Progenitor cell of endocrine pancreas (in vitro differentiated cells): Measurements from ENCODE around the gene EPC1. TPM values are rescaled to one million over a fixed set of nuclear protein-coding genes. Genes with fewer than 3 reads are reported as not detected.

Experiments used
- DNase-seq: peaks from one replicate; pipeline ENCODE4 v3.0.0; 2021; ENCODE audit warnings: low spot score; ENCODE audit not compliant: unreplicated experiment
- H3K27ac Mint-ChIP-seq: 2 replicates; pipeline ENCODE4 v1.8.0; 2021; ENCODE audit warnings: mild to moderate bottlenecking, moderate library complexity, mixed read lengths
- H3K27me3 Mint-ChIP-seq: 2 replicates; pipeline ENCODE4 v1.8.0; 2021; ENCODE audit warnings: mixed read lengths
- H3K36me3 Mint-ChIP-seq: 2 replicates; pipeline ENCODE4 v1.8.0; 2022; ENCODE audit warnings: mixed read lengths; ENCODE audit not compliant: insufficient read depth
- H3K4me1 Mint-ChIP-seq: 2 replicates; pipeline ENCODE4 v1.8.0; 2021; ENCODE audit warnings: low read depth, mixed read lengths
- H3K4me3 Mint-ChIP-seq: 2 replicates; pipeline ENCODE4 v1.8.0; 2021; ENCODE audit warnings: low read depth, mild to moderate bottlenecking, moderate library complexity, mixed read lengths
- H3K9me3 Mint-ChIP-seq: 2 replicates; pipeline ENCODE4 v1.8.0; 2021; ENCODE audit warnings: low read depth, mixed read lengths
- total RNA-seq: library from RNA; stranded (reverse); gene quantifications from 2 replicates; pipeline ENCODE4 v1.2.1, GENCODE V29; 2021
- TF ChIP-seq, protein P1 (sequence below): fragments of 200-600 bp; sonication (generic); IDR thresholded peaks from one replicate; pipeline ENCODE4 v1.5.0; 2021; ENCODE audit warnings: antibody characterized with exemption, mild to moderate bottlenecking; ENCODE audit not compliant: unreplicated experiment

Gene EPC1
- total RNA-seq, 1 donor from 2014 or later: 61.6 TPM

DNA sequence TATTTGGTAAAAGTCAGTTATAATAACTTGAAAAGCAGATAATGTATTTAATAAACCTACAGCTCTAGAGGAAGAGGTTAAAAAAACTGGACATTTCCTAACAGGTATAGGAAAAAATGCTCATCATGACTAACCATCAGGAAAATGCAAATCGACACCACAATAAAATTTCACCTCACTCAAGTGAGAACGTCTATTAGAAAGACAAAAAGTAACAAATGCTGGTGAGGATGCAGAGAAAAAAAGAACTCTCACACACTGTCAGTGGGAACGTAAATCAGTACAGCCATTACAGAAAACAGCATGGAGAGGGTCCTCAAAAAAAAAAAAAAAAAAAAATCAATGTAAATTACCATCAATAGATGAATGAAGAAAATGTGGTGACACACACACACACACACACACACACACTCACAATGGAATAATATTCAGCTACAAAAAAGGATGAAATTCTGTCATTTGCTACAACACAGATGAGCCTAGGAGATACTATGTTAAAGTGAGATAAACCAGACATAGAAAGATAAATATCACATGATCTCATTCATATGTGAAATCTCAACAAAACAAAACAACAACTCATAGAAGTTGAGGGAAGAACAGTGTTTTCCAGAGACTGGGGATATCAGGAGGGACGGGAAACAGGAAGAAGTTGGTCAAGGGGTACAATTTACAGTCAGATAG, 20.1 kb downstream of the EPC1 start:
- peaks cover 28% of the 10 kb centered on the region for H3K4me1 Mint-ChIP-seq
- no peaks in the 10 kb centered on the region for H3K9me3 Mint-ChIP-seq
- H3K27ac Mint-ChIP-seq: peak overlapping the region; percentile 6
- TF ChIP-seq, protein P1, sequence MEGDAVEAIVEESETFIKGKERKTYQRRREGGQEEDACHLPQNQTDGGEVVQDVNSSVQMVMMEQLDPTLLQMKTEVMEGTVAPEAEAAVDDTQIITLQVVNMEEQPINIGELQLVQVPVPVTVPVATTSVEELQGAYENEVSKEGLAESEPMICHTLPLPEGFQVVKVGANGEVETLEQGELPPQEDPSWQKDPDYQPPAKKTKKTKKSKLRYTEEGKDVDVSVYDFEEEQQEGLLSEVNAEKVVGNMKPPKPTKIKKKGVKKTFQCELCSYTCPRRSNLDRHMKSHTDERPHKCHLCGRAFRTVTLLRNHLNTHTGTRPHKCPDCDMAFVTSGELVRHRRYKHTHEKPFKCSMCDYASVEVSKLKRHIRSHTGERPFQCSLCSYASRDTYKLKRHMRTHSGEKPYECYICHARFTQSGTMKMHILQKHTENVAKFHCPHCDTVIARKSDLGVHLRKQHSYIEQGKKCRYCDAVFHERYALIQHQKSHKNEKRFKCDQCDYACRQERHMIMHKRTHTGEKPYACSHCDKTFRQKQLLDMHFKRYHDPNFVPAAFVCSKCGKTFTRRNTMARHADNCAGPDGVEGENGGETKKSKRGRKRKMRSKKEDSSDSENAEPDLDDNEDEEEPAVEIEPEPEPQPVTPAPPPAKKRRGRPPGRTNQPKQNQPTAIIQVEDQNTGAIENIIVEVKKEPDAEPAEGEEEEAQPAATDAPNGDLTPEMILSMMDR: no peak
- H3K4me3 Mint-ChIP-seq: no peak overlapping the region
- H3K36me3 Mint-ChIP-seq: peaks cover 2% of the 10 kb centered on the region
- DNase-seq: no peak
- H3K27me3 Mint-ChIP-seq: no peaks in the 10 kb centered on the region

DNA sequence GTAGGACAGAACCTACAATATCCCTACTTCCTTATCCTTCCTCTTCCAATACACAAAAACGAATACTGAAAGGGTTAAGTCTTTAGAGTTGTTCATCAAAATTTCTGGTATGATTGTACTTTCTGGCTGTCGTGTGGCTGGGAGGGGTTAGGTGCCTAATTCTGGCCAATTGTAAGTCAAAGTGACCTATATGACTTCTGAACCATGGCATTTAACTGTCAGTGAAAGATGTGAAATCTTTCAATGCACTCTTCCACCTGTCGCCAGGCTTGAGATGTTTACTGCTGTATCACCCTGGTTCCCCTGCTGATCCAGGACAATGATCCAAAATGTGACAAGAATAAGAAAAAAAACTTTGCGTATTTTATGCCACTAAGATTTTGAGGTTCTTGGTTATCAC, 20.8 kb downstream of the EPC1 start:
- H3K4me3 Mint-ChIP-seq: no peak overlapping the region
- no peaks in the 10 kb centered on the region for H3K27me3 Mint-ChIP-seq
- H3K27ac Mint-ChIP-seq: peak overlapping the region; percentile 18
- DNase-seq: no peak
- H3K4me1 Mint-ChIP-seq: peaks cover 27% of the 10 kb centered on the region
- TF ChIP-seq, protein P1: no peak
- no peaks in the 10 kb centered on the region for H3K9me3 Mint-ChIP-seq
- H3K36me3 Mint-ChIP-seq: peaks cover 4% of the 10 kb centered on the region

DNA sequence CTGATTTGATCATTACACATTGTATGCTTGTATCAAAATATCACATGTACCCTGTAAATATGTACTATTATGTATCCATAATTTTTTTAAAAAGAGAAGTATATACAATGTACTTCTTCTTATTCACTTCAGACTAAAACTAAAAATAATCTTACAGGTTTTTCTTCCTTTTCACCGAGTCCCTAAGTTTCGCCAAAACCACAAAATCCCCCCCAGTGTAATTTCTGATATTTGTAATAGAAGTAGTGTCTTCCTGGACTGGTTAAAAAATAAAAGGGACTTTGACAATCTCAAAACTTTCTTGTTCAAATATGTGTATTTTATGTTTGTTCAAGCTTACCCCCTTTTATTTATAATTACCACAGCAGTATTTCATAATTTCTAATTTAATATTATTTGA, 23.9 kb downstream of the EPC1 start:
- no peak for DNase-seq
- Mint-ChIP-seq H3K27ac (no peak overlapping the region), H3K4me1 (peaks cover 23% of the 10 kb centered on the region), H3K4me3 (no peak overlapping the region), H3K27me3 (no peaks in the 10 kb centered on the region), H3K9me3 (no peaks in the 10 kb centered on the region), H3K36me3 (peaks cover 8% of the 10 kb centered on the region)
- TF ChIP-seq, protein P1: no peak

DNA sequence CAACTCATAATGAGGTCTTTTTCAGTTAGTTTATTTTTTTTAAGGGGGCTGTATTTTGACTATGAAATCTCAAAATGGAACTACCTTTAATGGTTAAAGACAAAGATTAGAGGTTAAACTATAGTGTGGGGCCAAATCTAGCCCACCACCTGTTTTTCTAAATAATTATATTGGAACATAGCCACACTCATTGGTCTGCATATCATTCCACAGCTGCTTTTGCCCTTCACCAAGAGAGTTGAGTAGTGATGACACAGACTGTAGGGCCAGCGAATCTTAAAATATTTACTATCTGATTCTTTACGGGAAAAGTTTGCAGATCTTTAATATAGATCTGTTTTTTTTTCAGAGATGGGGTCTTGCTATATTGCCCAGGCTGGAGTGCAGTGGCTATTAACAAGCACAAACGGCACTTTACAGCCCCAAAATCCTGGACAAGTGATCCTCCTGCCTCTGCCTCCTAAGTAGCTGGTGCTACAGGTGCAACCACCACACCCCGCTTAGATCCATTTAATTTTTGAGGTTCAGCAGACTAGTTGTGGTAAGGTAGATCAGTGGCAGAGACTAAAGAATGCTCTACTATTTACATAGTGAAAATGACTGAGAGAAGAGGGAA, 25.8 kb downstream of the EPC1 start:
- no peak for DNase-seq
- Mint-ChIP-seq H3K27me3 (no peaks in the 10 kb centered on the region), H3K4me1 (peaks cover 17% of the 10 kb centered on the region), H3K27ac (no peak overlapping the region), H3K4me3 (no peak overlapping the region), H3K9me3 (no peaks in the 10 kb centered on the region), H3K36me3 (peaks cover 8% of the 10 kb centered on the region)
- TF ChIP-seq, protein P1: no peak

DNA sequence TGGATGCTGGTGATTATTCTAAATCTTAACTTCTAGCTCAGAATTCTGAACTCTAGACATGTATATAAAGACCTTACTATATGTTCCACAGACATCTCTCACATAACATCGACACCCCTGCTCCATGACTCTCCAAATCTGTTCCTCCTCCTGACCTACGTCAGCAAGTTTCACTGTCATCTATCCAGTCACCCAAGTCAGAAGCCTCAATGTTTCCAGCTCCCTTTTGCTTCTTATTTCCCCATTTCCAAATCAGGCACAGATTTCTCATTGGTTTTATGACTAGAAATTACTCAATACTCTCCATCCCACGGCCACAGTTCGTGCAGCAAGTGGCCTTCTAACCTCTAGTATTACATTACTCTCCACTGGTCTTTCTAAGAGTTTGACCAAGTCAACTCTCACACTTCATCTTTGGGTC, 28.5 kb downstream of the EPC1 start:
- Mint-ChIP-seq H3K36me3 (peaks cover 7% of the 10 kb centered on the region), H3K9me3 (no peaks in the 10 kb centered on the region), H3K4me3 (no peak overlapping the region), H3K4me1 (peaks cover 22% of the 10 kb centered on the region), H3K27me3 (no peaks in the 10 kb centered on the region), H3K27ac (no peak overlapping the region)
- TF ChIP-seq, protein P1: no peak
- no peak for DNase-seq
